ENCODE results near the gene CPO.

DNA sequence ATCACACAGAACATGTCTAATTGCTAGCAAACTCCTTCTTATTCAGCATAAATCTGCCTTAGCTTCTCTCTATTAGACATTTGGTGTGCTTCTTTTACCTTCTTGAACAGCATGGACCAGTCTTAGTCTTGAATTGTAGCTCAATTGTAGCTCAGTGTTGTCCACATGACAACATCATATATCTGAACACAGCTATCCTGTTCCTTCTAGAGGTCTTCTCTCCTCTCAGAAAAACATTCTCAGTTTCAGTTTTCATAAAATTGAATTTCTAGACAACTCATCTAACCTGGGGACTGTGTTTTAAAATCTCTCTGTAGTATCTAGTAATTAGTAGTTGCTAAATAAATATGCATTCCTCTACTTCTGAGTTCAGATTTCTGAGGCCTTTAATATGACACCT is 47.6 kb downstream of the CPO start:
- TF ChIP-seq, protein P1, sequence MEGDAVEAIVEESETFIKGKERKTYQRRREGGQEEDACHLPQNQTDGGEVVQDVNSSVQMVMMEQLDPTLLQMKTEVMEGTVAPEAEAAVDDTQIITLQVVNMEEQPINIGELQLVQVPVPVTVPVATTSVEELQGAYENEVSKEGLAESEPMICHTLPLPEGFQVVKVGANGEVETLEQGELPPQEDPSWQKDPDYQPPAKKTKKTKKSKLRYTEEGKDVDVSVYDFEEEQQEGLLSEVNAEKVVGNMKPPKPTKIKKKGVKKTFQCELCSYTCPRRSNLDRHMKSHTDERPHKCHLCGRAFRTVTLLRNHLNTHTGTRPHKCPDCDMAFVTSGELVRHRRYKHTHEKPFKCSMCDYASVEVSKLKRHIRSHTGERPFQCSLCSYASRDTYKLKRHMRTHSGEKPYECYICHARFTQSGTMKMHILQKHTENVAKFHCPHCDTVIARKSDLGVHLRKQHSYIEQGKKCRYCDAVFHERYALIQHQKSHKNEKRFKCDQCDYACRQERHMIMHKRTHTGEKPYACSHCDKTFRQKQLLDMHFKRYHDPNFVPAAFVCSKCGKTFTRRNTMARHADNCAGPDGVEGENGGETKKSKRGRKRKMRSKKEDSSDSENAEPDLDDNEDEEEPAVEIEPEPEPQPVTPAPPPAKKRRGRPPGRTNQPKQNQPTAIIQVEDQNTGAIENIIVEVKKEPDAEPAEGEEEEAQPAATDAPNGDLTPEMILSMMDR (IDR thresholded peaks at IDR 0.05), result no peak
- TF ChIP-seq POLR2A (IDR thresholded peaks at IDR 0.05), result no peak
